22Rv1 (cell line): ENCODE data around the gene STXBP5.

ENCODE experiments used
- ZFX ChIP-seq: fragments of 450-650 bp; IDR thresholded peaks from 2 replicates; pipeline ENCODE4 v1.6.1; 2017; ENCODE audit warnings: antibody characterized with exemption, borderline replicate concordance
- TF ChIP-seq, protein P1 (sequence below): fragments of 450-650 bp; IDR thresholded peaks from 2 replicates; pipeline ENCODE4 v1.5.1; 2017; ENCODE audit warnings: mild to moderate bottlenecking

DNA sequence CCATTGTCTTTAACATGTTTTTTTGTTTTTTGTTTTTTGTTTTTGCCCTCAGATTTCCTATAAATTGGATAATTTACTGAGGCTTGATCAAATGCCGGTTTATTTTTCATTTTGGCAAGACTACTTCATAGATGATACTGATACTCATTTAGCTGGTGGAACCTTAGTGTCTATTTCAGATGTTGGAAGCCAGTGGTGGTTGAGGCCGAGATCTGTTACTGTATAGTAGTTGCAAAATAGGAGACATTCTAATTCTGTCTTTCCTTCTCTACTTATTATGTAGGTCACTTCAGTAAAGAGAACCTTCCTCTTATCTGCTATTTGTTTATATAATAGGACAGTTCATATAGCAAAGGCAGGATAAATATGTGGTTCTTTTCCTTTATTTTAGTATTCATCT is 63.4 kb downstream of the STXBP5 start:
- TF ChIP-seq, protein P1, sequence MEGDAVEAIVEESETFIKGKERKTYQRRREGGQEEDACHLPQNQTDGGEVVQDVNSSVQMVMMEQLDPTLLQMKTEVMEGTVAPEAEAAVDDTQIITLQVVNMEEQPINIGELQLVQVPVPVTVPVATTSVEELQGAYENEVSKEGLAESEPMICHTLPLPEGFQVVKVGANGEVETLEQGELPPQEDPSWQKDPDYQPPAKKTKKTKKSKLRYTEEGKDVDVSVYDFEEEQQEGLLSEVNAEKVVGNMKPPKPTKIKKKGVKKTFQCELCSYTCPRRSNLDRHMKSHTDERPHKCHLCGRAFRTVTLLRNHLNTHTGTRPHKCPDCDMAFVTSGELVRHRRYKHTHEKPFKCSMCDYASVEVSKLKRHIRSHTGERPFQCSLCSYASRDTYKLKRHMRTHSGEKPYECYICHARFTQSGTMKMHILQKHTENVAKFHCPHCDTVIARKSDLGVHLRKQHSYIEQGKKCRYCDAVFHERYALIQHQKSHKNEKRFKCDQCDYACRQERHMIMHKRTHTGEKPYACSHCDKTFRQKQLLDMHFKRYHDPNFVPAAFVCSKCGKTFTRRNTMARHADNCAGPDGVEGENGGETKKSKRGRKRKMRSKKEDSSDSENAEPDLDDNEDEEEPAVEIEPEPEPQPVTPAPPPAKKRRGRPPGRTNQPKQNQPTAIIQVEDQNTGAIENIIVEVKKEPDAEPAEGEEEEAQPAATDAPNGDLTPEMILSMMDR, result no peak
- TF ChIP-seq ZFX, result no peak
